ENCODE data around the gene HEPN1.

Gene HEPN1

GRCh38 chr11:124898263-124898680 is 20.8 kb upstream of the HEPN1 start (continued):
- TF ChIP-seq, protein P1, sequence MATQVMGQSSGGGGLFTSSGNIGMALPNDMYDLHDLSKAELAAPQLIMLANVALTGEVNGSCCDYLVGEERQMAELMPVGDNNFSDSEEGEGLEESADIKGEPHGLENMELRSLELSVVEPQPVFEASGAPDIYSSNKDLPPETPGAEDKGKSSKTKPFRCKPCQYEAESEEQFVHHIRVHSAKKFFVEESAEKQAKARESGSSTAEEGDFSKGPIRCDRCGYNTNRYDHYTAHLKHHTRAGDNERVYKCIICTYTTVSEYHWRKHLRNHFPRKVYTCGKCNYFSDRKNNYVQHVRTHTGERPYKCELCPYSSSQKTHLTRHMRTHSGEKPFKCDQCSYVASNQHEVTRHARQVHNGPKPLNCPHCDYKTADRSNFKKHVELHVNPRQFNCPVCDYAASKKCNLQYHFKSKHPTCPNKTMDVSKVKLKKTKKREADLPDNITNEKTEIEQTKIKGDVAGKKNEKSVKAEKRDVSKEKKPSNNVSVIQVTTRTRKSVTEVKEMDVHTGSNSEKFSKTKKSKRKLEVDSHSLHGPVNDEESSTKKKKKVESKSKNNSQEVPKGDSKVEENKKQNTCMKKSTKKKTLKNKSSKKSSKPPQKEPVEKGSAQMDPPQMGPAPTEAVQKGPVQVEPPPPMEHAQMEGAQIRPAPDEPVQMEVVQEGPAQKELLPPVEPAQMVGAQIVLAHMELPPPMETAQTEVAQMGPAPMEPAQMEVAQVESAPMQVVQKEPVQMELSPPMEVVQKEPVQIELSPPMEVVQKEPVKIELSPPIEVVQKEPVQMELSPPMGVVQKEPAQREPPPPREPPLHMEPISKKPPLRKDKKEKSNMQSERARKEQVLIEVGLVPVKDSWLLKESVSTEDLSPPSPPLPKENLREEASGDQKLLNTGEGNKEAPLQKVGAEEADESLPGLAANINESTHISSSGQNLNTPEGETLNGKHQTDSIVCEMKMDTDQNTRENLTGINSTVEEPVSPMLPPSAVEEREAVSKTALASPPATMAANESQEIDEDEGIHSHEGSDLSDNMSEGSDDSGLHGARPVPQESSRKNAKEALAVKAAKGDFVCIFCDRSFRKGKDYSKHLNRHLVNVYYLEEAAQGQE (tag by site-specific recombination; IDR thresholded peaks at IDR 0.05): no peak
- TF ChIP-seq GLI2 (tag by site-specific recombination; IDR thresholded peaks at IDR 0.05; ENCODE audit: borderline replicate concordance, low read depth): no peak
- no peak for TF ChIP-seq ZBTB48 (tag by site-specific recombination; IDR thresholded peaks at IDR 0.05)
- no peak for TF ChIP-seq BCL11B (tag by site-specific recombination; IDR thresholded peaks at IDR 0.05; ENCODE audit: low read depth)
- no peak for TF ChIP-seq ZNF423 (tag by site-specific recombination; IDR thresholded peaks at IDR 0.05)
- TF ChIP-seq, protein P2, sequence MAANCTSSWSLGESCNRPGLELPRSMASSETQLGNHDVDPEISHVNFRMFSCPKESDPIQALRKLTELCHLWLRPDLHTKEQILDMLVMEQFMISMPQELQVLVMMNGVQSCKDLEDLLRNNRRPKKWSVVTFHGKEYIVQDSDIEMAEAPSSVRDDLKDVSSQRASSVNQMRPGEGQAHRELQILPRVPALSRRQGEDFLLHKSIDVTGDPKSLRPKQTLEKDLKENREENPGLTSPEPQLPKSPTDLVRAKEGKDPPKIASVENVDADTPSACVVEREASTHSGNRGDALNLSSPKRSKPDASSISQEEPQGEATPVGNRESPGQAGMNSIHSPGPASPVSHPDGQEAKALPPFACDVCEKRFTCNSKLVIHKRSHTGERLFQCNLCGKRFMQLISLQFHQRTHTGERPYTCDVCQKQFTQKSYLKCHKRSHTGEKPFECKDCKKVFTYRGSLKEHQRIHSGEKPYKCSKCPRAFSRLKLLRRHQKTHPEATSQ (tag by site-specific recombination; IDR thresholded peaks at IDR 0.05): no peak
- TF ChIP-seq ZNF2 (tag by site-specific recombination; IDR thresholded peaks at IDR 0.05): no peak
- no peak for TF ChIP-seq TCF7L2 (IDR thresholded peaks at IDR 0.05; ENCODE audit: borderline replicate concordance, low read depth, low read length)
- TF ChIP-seq ZNF548 (tag by site-specific recombination; IDR thresholded peaks at IDR 0.05): no peak

GRCh38 chr11:124898711-124899110 is 20.3 kb upstream of the HEPN1 start:
- no peaks in the 10 kb centered on the region for H3K36me3 ChIP-seq (ENCODE audit: control insufficient read depth in 2 of 2, insufficient read depth in 1 of 2, low read length in 2 of 2)
- H3K4me3 ChIP-seq (ENCODE audit: low read depth, low read length): no peak overlapping the region
- CTCF ChIA-PET: interaction anchor here (0.7 to 1.7 kb wide), 4 partner anchors 14 to 535 kb away, joined by 3 to 8 read pairs (median 4); no protein-coding TSS in a partner anchor
- no peaks in the 10 kb centered on the region for H3K4me1 ChIP-seq (ENCODE audit: control insufficient read depth, insufficient read depth, low read length)
- POLR2A ChIA-PET: interaction anchor here (2.6 kb wide), 1 partner anchor 22 kb away, joined by 12 read pairs; no protein-coding TSS in a partner anchor
- H3K27ac ChIP-seq (ENCODE audit: extremely low read depth, low read depth, low read length): no peak overlapping the region
- H3K9me3 ChIP-seq (ENCODE audit: control insufficient read depth, insufficient read depth, low read depth, low read length): no peaks in the 10 kb centered on the region
- TF ChIP-seq ZBTB10 (tag by site-specific recombination; IDR thresholded peaks at IDR 0.05): no peak
- no peak for TF ChIP-seq ZNF837 (tag by site-specific recombination; IDR thresholded peaks at IDR 0.05)
- no peak for TF ChIP-seq ZNF776 (tag by site-specific recombination; IDR thresholded peaks at IDR 0.05; ENCODE audit: borderline replicate concordance)
- TF ChIP-seq KLF7 (tag by site-specific recombination; IDR thresholded peaks at IDR 0.05; ENCODE audit: borderline replicate concordance): no peak
- no peak for TF ChIP-seq KLF1 (tag by site-specific recombination; IDR thresholded peaks at IDR 0.05)
- TF ChIP-seq ZNF239 (tag by site-specific recombination; IDR thresholded peaks at IDR 0.05): no peak
- no peak for TF ChIP-seq ZNF202 (tag by site-specific recombination; IDR thresholded peaks at IDR 0.05; ENCODE audit: borderline replicate concordance)
- no peak for TF ChIP-seq PRDM1 (tag by site-specific recombination; IDR thresholded peaks at IDR 0.05)
- no peak for TF ChIP-seq ZNF514 (tag by site-specific recombination; IDR thresholded peaks at IDR 0.05)
- no peak for TF ChIP-seq ZBTB26 (tag by site-specific recombination; optimal IDR thresholded peaks at IDR 0.05)
- TF ChIP-seq ZNF558 (tag by site-specific recombination; IDR thresholded peaks at IDR 0.05): no peak
- no peak for TF ChIP-seq ZNF121 (tag by site-specific recombination; IDR thresholded peaks at IDR 0.05)
- TF ChIP-seq ZNF148 (tag by site-specific recombination; IDR thresholded peaks at IDR 0.05; ENCODE audit: borderline replicate concordance): no peak
- TF ChIP-seq ZNF677 (tag by site-specific recombination; IDR thresholded peaks at IDR 0.05): no peak
- TF ChIP-seq, protein P3, sequence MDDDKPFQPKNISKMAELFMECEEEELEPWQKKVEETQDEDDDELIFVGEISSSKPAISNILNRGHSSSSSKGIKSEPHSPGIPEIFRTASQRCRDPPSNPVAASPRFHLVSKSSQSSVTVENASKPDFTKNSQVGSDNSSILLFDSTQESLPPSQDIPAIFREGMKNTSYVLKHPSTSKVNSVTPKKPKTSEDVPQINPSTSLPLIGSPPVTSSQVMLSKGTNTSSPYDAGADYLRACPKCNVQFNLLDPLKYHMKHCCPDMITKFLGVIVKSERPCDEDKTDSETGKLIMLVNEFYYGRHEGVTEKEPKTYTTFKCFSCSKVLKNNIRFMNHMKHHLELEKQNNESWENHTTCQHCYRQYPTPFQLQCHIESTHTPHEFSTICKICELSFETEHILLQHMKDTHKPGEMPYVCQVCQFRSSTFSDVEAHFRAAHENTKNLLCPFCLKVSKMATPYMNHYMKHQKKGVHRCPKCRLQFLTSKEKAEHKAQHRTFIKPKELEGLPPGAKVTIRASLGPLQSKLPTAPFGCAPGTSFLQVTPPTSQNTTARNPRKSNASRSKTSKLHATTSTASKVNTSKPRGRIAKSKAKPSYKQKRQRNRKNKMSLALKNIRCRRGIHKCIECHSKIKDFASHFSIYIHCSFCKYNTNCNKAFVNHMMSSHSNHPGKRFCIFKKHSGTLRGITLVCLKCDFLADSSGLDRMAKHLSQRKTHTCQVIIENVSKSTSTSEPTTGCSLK (tag by site-specific recombination; IDR thresholded peaks at IDR 0.05): no peak
